ENCODE results near the gene PAFAH1B2. TPM values are rescaled to one million over a fixed set of nuclear protein-coding genes. Genes with fewer than 3 reads are reported as not detected.

PAFAH1B2 gene
- total and polyA plus RNA-seq, 2 donors (not counting 3 experiments of a cell fraction or from before 2014, with no cell fraction given) = 34.2 to 128 TPM

- dilution Hi-C loops (cut with MboI; ENCODE audit: extremely low pct_ligation_motif_present, low sequenced_read_pairs) (no loop called here), intact Hi-C loops (cut with micrococcal nuclease) (no loop called here)
- H3K4me2 ChIP-seq (ENCODE audit: insufficient read depth, low read length) = no peak overlapping the region
- DNase-seq (ENCODE audit: low read depth, low spot score) (no peak), FAIRE-seq (no peak)
- H3K4me1 ChIP-seq (ENCODE audit: control insufficient read depth, extremely low read depth, insufficient read depth, low read length) = peaks cover 11% of the 10 kb centered on the region
- H3K27ac ChIP-seq (ENCODE audit: insufficient read depth, low read depth, low read length) = no peak overlapping the region
- no TSS peak for BruUV-seq (replicated peaks)
- no peak overlapping the region for H3K9ac ChIP-seq (replicated peaks; ENCODE audit: extremely low read depth, insufficient read depth, low read length)
- no peaks in the 10 kb centered on the region for H3K9me1 ChIP-seq (replicated peaks; ENCODE audit: control insufficient read depth, extremely low read depth, insufficient read depth, low read length)
- TF ChIP-seq MYC (IDR thresholded peaks at IDR 0.05; ENCODE audit: low read depth, low read length) = no peak
- TF ChIP-seq POLR2AphosphoS5 (IDR thresholded peaks at IDR 0.05; ENCODE audit: insufficient read depth, low read depth, low read length) = no peak
- no peak for TF ChIP-seq POLR2A (IDR thresholded peaks at IDR 0.05; ENCODE audit: low read depth, low read length)
- TF ChIP-seq MAX (IDR thresholded peaks at IDR 0.05; ENCODE audit: insufficient read depth, insufficient read length) = no peak
- TF ChIP-seq GATA2 (IDR thresholded peaks at IDR 0.05; ENCODE audit: insufficient read depth, insufficient read length, low read depth, low read length) = no peak
- no peak for TF ChIP-seq CTCF (IDR thresholded peaks at IDR 0.05; ENCODE audit: extremely low read depth in 1 of 2, insufficient read depth in 1 of 2, low read depth in 1 of 2, low read length in 2 of 2)
- TF ChIP-seq FOS (IDR thresholded peaks at IDR 0.05; ENCODE audit: borderline replicate concordance, insufficient read depth, low read length) = no peak
- TF ChIP-seq JUN (IDR thresholded peaks at IDR 0.05; ENCODE audit: borderline replicate concordance, insufficient read depth, insufficient read length, low read depth) = no peak
- no peak for TF ChIP-seq EZH2 (IDR thresholded peaks at IDR 0.05; ENCODE audit: borderline replicate concordance, low read depth, low read length, severe bottlenecking)
- ChIA-PET POLR2A (no interaction called here), CTCF (interaction anchor here (1.5 to 3.7 kb wide), 2 partner anchors 12 to 34 kb away, joined by 4 to 17 read pairs; no protein-coding TSS in a partner anchor)
- no peak overlapping the region for H2AFZ ChIP-seq (ENCODE audit: low read depth, low read length)
- no peaks in the 10 kb centered on the region for H3K9me3 ChIP-seq (replicated peaks; ENCODE audit: control insufficient read depth, insufficient read depth, low read length)
- no peaks in the 10 kb centered on the region for H3K27me3 ChIP-seq (ENCODE audit: control insufficient read depth in 2 of 2, insufficient read depth in 2 of 2, low read length in 2 of 2)
- peaks cover 2 to 17% of the 10 kb centered on the region in 2 experiments for H3K36me3 ChIP-seq (ENCODE audit: control insufficient read depth in 2 of 2, extremely low read depth in 1 of 2, insufficient read depth in 2 of 2, low read length in 2 of 2)
- H3K4me3 ChIP-seq (replicated peaks in 1 of 3; ENCODE audit: insufficient read depth in 1 of 3, low read depth in 1 of 3, low read length in 3 of 3) = no peak overlapping the region
- no peaks in the 10 kb centered on the region for H4K20me1 ChIP-seq (replicated peaks; ENCODE audit: control insufficient read depth, extremely low read depth, insufficient read depth, low read length)
- H3K79me2 ChIP-seq (ENCODE audit: control insufficient read depth, insufficient read depth, low read length) = no peaks in the 10 kb centered on the region
These were observed 70.5 kb downstream of the PAFAH1B2 start for GRCh38 chr11:117214404-117215110.

All from endothelial cell of umbilical vein (primary cell).